GM10248 (cell line): ENCODE measurements around the gene VDR.
A peak's percentile ranks its signal among the peaks of the same experiment; 100 is the strongest.

Experiments used
- CTCF ChIA-PET: fragments of 300-600 bp; sonication (Branson Sonifier 250); formaldehyde crosslinking; extraction: SDS; loops from one replicate; lab custom pipeline; 2021; ENCODE audit warnings: antibody characterized with exemption; lab: Yijun Ruan, JAX
- POLR2A ChIA-PET: fragments of 350-650 bp; sonication (Branson Sonifier 250); formaldehyde crosslinking; extraction: SDS; loops from one replicate; lab custom pipeline; 2020; ENCODE audit warnings: antibody characterized with exemption; lab: Yijun Ruan, JAX
- DNase-seq: peaks from one replicate; pipeline ENCODE4 v3.0.0; 2012; ENCODE audit errors: extremely low spot score
- TF ChIP-seq, protein P1 (sequence below): IDR thresholded peaks from 2 replicates; pipeline ENCODE4 v1.5.1; 2012; ENCODE audit warnings: mild to moderate bottlenecking, low read depth; ENCODE audit errors: extremely low read depth, missing control alignments, control extremely low read depth

Gene VDR

DNA sequence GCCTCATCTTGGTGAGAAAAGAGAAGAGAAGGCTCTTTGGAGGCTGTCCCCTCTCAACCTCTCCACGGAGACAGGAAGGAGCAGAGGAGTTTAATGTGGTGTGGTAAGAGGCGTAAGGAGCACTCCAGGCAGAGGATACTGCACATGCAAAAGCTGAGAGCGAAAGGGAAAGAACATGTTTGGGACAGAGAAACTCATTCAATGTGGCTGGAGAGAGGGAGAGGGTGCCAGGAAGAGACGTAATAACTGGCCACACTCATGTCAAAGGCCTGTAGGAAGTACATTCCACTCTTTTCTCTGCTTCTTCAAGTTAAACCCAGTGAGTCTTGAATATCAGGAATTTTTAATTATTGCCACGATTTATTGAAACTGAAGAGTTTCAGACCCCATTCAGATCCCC is 12.0 kb downstream of the VDR start:
- POLR2A ChIA-PET: no interaction called here
- TF ChIP-seq, protein P1, sequence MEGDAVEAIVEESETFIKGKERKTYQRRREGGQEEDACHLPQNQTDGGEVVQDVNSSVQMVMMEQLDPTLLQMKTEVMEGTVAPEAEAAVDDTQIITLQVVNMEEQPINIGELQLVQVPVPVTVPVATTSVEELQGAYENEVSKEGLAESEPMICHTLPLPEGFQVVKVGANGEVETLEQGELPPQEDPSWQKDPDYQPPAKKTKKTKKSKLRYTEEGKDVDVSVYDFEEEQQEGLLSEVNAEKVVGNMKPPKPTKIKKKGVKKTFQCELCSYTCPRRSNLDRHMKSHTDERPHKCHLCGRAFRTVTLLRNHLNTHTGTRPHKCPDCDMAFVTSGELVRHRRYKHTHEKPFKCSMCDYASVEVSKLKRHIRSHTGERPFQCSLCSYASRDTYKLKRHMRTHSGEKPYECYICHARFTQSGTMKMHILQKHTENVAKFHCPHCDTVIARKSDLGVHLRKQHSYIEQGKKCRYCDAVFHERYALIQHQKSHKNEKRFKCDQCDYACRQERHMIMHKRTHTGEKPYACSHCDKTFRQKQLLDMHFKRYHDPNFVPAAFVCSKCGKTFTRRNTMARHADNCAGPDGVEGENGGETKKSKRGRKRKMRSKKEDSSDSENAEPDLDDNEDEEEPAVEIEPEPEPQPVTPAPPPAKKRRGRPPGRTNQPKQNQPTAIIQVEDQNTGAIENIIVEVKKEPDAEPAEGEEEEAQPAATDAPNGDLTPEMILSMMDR: no peak
- CTCF ChIA-PET: interaction anchor here (0.9 to 4.4 kb wide), 6 partner anchors 12 to 114 kb away, joined by 3 to 15 read pairs (median 3); partner anchors contain the start of gene VDR
- no peak for DNase-seq

DNA sequence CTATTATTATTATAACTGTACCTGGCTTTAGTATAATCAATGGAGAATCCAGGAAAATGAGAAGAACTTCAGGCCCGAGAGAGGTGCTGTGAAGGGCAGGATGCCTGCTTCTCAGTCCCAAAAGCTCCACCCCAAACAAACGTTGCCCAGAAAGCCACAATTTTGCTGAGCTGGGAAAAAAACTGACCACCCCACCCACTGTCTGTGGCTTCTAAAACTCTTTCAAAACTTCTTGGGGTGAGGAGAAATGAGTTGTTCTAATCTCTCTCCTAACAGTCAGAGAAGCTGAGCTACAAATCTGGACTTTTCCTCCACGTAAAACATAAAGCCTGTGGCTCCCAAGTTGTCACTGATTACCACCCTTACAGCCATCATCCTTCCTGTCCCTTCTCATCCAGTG is 13.4 kb downstream of the VDR start:
- ChIA-PET POLR2A (no interaction called here), CTCF (interaction anchor here (0.9 to 14.2 kb wide), 6 partner anchors 9 to 74 kb away, joined by 3 to 145 read pairs (median 8); partner anchors contain the start of gene VDR)
- no peak for DNase-seq
- TF ChIP-seq, protein P1: no peak

DNA sequence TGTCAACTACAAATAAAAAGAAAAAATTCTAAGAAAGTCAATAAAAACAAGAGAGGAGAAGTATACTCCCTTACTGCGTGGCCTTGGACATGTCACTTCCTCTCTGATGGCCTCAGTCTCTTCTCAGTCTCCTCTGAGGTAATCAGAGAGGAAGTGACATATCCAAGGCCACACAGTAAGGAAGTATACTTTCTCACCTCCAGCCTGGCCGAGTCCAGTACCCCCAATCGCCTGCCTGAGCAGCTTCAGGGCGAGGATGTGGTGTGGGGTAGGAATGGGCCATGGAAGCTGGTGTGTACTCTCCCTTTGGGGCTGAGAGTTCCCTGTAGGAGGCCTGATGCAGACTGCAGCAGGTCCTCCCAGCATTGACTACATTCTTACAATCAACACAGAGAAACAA is 15.8 kb downstream of the VDR start:
- DNase-seq: peak; percentile 56
- ChIA-PET POLR2A (no interaction called here), CTCF (interaction anchor here (0.8 to 14.2 kb wide), 8 partner anchors 9 to 147 kb away, joined by 3 to 145 read pairs (median 6); partner anchors contain the start of gene VDR)
- TF ChIP-seq, protein P1: no peak

DNA sequence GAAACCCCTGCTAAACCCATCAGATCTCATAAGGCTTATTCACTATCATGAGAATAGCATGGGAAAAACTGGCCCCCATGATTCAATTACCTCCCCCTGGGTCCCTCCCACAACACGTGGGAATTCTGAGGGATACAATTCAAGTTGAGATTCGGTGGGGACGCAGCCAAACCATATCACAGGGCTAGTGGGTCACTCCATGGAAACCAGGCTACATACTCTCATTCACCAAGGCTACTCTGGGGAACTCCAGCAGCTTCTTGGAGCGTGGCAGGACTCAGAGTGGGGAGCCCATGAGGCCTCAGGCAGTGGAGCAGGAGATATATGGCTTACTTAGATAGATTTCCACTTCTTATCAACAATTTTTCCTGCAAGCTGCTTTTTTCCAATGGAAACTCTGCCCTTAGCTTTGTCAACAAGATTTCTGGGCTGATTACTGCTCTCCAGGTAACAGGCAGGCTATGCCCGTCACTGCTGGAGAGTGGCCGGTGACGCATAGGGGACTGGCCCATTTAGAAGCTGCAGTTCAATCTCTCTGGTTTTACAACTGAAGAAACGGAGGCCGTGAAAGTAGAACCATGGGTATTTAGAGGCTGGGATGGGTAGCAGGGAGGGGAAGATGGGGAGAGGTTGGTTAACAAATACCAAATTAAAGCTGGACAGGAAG is 16.5 kb downstream of the VDR start:
- TF ChIP-seq, protein P1: no peak
- CTCF ChIA-PET: interaction anchor here (1.1 to 14.2 kb wide), 8 partner anchors 9 to 278 kb away, joined by 3 to 145 read pairs (median 8); partner anchors contain the start of gene VDR
- POLR2A ChIA-PET: no interaction called here
- DNase-seq: no peak

DNA sequence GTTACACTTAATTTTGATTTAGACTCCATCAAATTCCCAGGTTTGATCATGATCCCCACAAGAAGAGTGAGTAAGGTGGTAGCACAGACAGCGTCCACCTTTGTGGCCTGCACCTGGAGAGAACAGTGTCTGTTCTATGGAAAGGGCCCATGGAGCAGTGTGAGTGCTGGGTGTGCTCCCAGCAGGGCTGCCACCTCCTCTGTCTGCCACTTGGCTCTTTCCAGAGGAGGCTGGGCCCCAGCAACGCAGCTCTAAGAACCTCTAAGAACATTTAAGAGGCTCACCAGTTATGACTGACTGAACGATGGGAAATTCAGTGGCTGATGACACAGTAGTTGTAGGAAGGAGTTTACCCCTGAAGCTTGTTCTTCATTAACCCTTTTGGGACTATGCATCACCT is 17.3 kb downstream of the VDR start:
- ChIA-PET CTCF (interaction anchor here (1.1 to 14.2 kb wide), 10 partner anchors 10 to 278 kb away, joined by 3 to 145 read pairs (median 6); no protein-coding TSS in a partner anchor), POLR2A (no interaction called here)
- TF ChIP-seq, protein P1: no peak
- no peak for DNase-seq

DNA sequence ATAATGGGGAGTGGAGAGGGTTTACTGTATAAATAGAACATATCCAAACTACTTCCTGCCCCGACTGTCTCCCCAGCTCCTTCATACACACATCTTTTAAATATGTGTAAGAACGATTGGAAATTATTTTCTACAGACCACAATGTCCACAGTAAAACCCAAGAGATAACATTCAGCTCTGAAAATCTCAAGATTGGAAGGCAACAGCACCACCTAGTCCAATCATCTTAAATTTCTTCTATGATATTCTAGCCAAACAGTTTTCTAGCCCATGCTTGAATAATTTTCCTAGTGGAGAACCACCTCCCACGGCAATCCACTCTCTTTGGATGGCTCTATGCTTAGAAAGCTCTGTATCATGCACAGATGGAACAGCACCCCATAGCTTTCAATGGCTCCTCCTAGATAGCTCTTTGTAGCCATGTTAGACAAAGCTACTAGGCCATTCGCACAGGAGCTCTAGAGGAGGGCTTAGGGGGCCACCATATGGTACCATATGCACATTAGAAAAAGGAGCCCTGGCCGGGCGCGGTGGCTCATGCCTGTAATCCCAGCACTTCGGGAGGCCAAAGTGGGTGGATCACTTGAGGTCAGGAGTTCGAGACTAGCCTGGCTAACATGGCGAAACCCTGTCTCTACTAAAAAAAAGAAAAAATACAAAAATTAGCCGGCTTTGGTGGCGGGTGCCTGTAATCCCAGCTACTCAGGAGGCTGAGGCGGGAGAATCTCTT is 18.1 kb downstream of the VDR start:
- TF ChIP-seq, protein P1: no peak
- no peak for DNase-seq
- ChIA-PET POLR2A (no interaction called here), CTCF (interaction anchor here (0.6 to 14.2 kb wide), 13 partner anchors 11 to 279 kb away, joined by 3 to 145 read pairs (median 5); partner anchors contain the start of gene TMEM106C)
